Mesodermal cell (in vitro differentiated cells): Measurements from ENCODE around the gene NAV2.

Experiments
- H3K27ac ChIP-seq: 2 replicates; pipeline ENCODE4 v1.7.0; 2013; ENCODE audit warnings: mild to moderate bottlenecking, low read depth, low read length, moderate library complexity; ENCODE audit not compliant: severe bottlenecking
- H3K36me3 ChIP-seq: 2 replicates; pipeline ENCODE4 v1.7.1; 2013; ENCODE audit warnings: mild to moderate bottlenecking, low read length, moderate library complexity; ENCODE audit not compliant: control insufficient read depth, insufficient read depth
- H3K4me1 ChIP-seq: one replicate; pipeline ENCODE4 v1.7.1; 2013; ENCODE audit warnings: mild to moderate bottlenecking, low read length; ENCODE audit not compliant: insufficient read depth, control insufficient read depth, poor library complexity, severe bottlenecking
- H3K4me3 ChIP-seq: 2 replicates; pipeline ENCODE4 v1.7.0; 2013; ENCODE audit warnings: low read length, control low read depth, mild to moderate bottlenecking; ENCODE audit not compliant: insufficient read depth, poor library complexity, severe bottlenecking; ENCODE audit errors: extremely low read depth
- H3K9me3 ChIP-seq: 2 replicates; pipeline ENCODE4 v1.7.1; 2013; ENCODE audit warnings: mild to moderate bottlenecking, low read length, moderate library complexity; ENCODE audit not compliant: control insufficient read depth
- WGBS, 2 experiments: methylation state at CpG; one replicate each; pipeline ENCODE4 v1.1.5; 2013; ENCODE audit warnings: missing lambda C conversion rate in 2 of 2; ENCODE audit not compliant: insufficient coverage in 2 of 2; 5-methylcytosine and 5-hydroxymethylcytosine counted together

Gene NAV2

GRCh38 chr11:19972651-19973050 is 260.0 kb downstream of the NAV2 start:
- H3K36me3 ChIP-seq, result no peaks in the 10 kb centered on the region
- H3K27ac ChIP-seq, result no peak overlapping the region
- WGBS, 2 experiments, result 89 to 100% methylated on average over 1 of the region's 1 CpG
- peaks cover 3% of the 10 kb centered on the region for H3K4me1 ChIP-seq
- no peak overlapping the region for H3K4me3 ChIP-seq
- H3K9me3 ChIP-seq, result no peaks in the 10 kb centered on the region

- Histone ChIP-seq H3K27ac (no peak overlapping the region), H3K4me1 (peaks cover 3% of the 10 kb centered on the region), H3K36me3 (no peaks in the 10 kb centered on the region), H3K4me3 (no peak overlapping the region), H3K9me3 (no peaks in the 10 kb centered on the region)
- 96 to 100% methylated on average over 3 to 5 of the region's 5 CpGs for WGBS, 2 experiments
Observed at GRCh38 chr11:19973136-19973635, 260.5 kb downstream of the NAV2 start.

GRCh38 chr11:19974886-19975285 is 262.2 kb downstream of the NAV2 start:
- 100% methylated on average over 2 of the region's 4 CpGs; no CpG with 5 or more reads in 1 of the 2 experiments for WGBS, 2 experiments

GRCh38 chr11:19975414-19975990 is 262.9 kb downstream of the NAV2 start:
- 87 to 100% methylated on average over 4 of the region's 7 CpGs for WGBS, 2 experiments
- Histone ChIP-seq H3K4me3 (no peak overlapping the region), H3K27ac (no peak overlapping the region), H3K9me3 (no peaks in the 10 kb centered on the region), H3K36me3 (no peaks in the 10 kb centered on the region), H3K4me1 (peaks cover 3% of the 10 kb centered on the region)

More at GRCh38 chr11:19974886-19975285, 262.2 kb downstream of the NAV2 start:
- Histone ChIP-seq H3K4me3 (no peak overlapping the region), H3K4me1 (peaks cover 3% of the 10 kb centered on the region), H3K9me3 (no peaks in the 10 kb centered on the region), H3K36me3 (no peaks in the 10 kb centered on the region), H3K27ac (no peak overlapping the region)

- peaks cover 7% of the 10 kb centered on the region for H3K4me1 ChIP-seq
- H3K4me3 ChIP-seq, result no peak overlapping the region
- H3K9me3 ChIP-seq, result no peaks in the 10 kb centered on the region
- no peaks in the 10 kb centered on the region for H3K36me3 ChIP-seq
- 71 to 81% methylated on average over 4 to 5 of the region's 7 CpGs for WGBS, 2 experiments
- H3K27ac ChIP-seq, result no peak overlapping the region
Observed at GRCh38 chr11:19976281-19976941, 263.8 kb downstream of the NAV2 start.

- H3K4me3 ChIP-seq, result no peak overlapping the region
- no peaks in the 10 kb centered on the region for H3K9me3 ChIP-seq
- WGBS, 2 experiments, result 97 to 99% methylated on average over 6 of the region's 9 CpGs
- H3K36me3 ChIP-seq, result no peaks in the 10 kb centered on the region
- H3K27ac ChIP-seq, result peak overlapping the region; percentile 26
- H3K4me1 ChIP-seq, result peaks cover 7% of the 10 kb centered on the region
Observed at GRCh38 chr11:19977941-19978340, 265.3 kb downstream of the NAV2 start.

GRCh38 chr11:19978668-19979518 is 266.3 kb downstream of the NAV2 start:
- Histone ChIP-seq H3K4me3 (no peak overlapping the region), H3K9me3 (no peaks in the 10 kb centered on the region), H3K36me3 (no peaks in the 10 kb centered on the region), H3K4me1 (peaks cover 7% of the 10 kb centered on the region), H3K27ac (peak overlapping the region; percentile 67)
- WGBS, 2 experiments, result 89 to 93% methylated on average over 3 to 5 of the region's 8 CpGs

GRCh38 chr11:19979519-19979845 is 266.8 kb downstream of the NAV2 start:
- WGBS, 2 experiments, result 67 to 96% methylated on average over 1 to 4 of the region's 5 CpGs
- no peak overlapping the region for H3K27ac ChIP-seq

GRCh38 chr11:19980388-19980787 is 267.8 kb downstream of the NAV2 start:
- Histone ChIP-seq H3K36me3 (peaks cover 2% of the 10 kb centered on the region), H3K27ac (no peak overlapping the region), H3K9me3 (no peaks in the 10 kb centered on the region), H3K4me1 (peaks cover 4% of the 10 kb centered on the region), H3K4me3 (no peak overlapping the region)
- no CpG with 5 or more reads among the region's 1 CpG for WGBS, 2 experiments

More at GRCh38 chr11:19979519-19979845, 266.8 kb downstream of the NAV2 start:
- no peak overlapping the region for H3K4me3 ChIP-seq
- H3K4me1 ChIP-seq, result peaks cover 7% of the 10 kb centered on the region
- no peaks in the 10 kb centered on the region for H3K9me3 ChIP-seq
- peaks cover 2% of the 10 kb centered on the region for H3K36me3 ChIP-seq

- Histone ChIP-seq H3K36me3 (peaks cover 2% of the 10 kb centered on the region), H3K9me3 (no peaks in the 10 kb centered on the region), H3K27ac (peak overlapping the region; percentile 54), H3K4me1 (peaks cover 4% of the 10 kb centered on the region), H3K4me3 (no peak overlapping the region)
- 65 to 81% methylated on average over 6 of the region's 8 CpGs for WGBS, 2 experiments
Observed at GRCh38 chr11:19980957-19981669, 268.5 kb downstream of the NAV2 start.
